ENCODE measurements around the gene APC2. TPM values are rescaled to one million over a fixed set of nuclear protein-coding genes. Genes with fewer than 3 reads are reported as not detected.
A peak's percentile ranks its signal among the peaks of the same experiment; 100 is the strongest.

APC2 gene
- total and polyA plus RNA-seq, 7 donors = under 0.01 to 2.0 (median 1.1) TPM; not detected in 2

DNA sequence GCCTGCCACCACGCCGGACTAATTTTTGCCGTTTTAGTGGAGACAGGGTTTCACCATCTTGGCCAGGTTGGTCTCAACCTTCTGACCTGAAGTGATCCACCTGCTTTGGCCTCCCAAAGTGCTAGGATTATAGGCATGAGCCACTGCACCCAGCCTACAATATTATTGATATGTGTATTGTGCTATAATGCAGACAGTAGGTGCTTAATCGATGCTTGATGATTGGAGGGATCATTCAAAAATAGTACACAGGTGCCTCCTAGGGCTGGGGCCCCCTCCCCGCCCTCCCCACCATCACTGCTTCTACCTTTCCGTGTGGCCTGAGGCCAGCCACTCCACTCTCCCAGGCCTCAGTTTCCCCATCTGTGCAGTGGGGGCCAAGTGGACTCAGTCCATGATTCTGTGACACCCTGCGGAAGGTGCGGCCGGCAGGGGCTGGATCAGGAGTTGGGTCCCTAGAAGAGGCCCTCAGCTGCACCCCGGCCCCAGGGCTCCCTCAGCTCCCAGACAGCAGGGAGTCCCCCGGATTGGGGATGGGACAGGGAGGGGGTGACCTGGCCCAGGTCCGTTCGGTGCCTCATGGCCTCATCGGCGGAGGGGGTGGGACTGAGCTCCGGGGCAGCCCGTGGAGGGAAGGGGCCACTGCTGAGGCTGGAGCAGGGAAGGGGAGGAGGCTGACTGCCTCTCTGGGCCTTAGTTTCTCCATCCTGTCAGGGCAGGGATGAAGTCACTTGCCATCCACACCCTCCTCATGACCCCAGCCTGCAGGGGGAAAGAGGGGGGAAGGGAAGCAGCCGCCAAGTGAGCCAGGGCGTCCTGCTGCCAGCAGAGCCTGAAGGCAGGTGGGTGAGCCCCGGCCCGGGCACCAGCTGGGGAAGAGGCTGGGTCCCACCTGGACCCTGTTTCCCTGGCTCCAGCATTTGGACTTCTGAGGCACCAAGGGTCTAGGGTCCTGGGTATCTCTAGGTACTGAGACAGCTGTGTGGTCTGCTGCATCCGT is 61.7 kb downstream of the APC2 start:
- H3K4me3 ChIP-seq = no peak overlapping the region
- TF ChIP-seq POLR2A (IDR thresholded peaks at IDR 0.05) (no peak), POLR2AphosphoS5 (IDR thresholded peaks at IDR 0.05) (no peak), EP300 (IDR thresholded peaks at IDR 0.05) (no peak)
- H3K4me1 ChIP-seq = peaks cover 0 to 33% (median 28%) of the 10 kb centered on the region in 4 donors
- intact Hi-C loops (cut with DNase I) = no loop called here
- peaks cover 0 to 36% (median 30%) of the 10 kb centered on the region in 3 donors for H3K27me3 ChIP-seq
- no peak for DNase-seq
- peak overlapping the region in 3 of 4 donors; percentile 28 to 78 (median 76) for H3K27ac ChIP-seq
- H3K9me3 ChIP-seq = peaks cover 0 to 4% (median 0%) of the 10 kb centered on the region in 4 donors
- H3K36me3 ChIP-seq = no peaks in the 10 kb centered on the region
- WGBS, 2 donors = 26 to 55% methylated on average over 22 of the region's 22 CpGs

DNA sequence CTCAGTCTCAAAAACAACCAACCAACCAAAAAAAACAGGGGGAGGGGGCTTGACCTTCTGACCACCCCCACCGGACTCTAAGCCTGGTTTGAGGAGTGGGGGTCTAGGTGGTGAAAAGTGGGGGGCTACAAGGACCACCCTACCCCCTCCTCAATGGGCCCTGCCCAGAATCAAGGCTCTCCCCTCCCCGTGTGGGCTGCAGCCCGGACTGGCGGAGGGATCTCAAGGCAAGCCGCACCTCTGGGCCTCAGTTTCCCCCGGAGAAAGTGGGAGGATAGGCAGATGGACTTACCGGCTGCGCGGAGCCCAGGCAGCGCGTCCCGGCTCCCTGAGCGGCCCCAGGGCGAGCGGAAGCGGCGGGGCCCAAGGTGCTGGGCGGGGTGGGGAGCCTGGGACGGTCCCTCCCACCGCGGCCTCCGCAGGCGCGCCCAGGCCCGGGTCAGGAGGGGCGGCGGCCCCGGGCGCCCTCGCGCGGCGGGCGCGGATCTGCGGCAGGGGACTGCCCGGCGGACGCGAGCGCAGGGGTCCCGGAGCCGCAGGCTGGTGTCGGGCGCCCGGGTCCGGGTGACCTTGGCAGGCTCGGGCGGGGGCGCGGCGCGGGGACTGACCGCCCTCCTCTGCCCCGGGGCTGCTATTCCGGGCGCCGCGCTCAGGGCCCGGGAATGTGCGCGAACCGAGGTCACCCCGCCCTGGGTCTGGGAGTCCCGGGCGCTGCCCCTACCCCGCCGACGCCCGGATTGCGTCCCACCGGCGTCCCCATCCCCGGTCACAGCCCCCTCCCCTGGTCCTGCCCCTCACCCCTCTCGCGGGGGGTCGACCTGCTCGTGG is 63.0 kb downstream of the APC2 start, which contains the start of gene ADAMTSL5:
Gene ADAMTSL5, minus strand, starts transcription at position 349 of the 828 bp plus-strand sequence. CDS start 2,076 bp downstream, outside the sequence.
- no peak for DNase-seq
- Histone ChIP-seq H3K36me3 (no peaks in the 10 kb centered on the region), H3K4me3 (peak within 1 kb of the TSS; percentile 26 to 60 (median 52)), H3K9me3 (peaks cover 0 to 4% (median 0%) of the 10 kb centered on the region in 4 donors), H3K27ac (peak within 1 kb of the TSS; percentile 64 to 78 (median 75)), H3K27me3 (peaks cover 0 to 36% (median 30%) of the 10 kb centered on the region in 3 donors), H3K4me1 (peaks cover 0 to 26% (median 21%) of the 10 kb centered on the region in 4 donors)
- intact Hi-C loops (cut with DNase I) = no loop called here
- 1 to 3% methylated on average over 78 of the region's 78 CpGs for WGBS, 2 donors
- TF ChIP-seq, protein P1, sequence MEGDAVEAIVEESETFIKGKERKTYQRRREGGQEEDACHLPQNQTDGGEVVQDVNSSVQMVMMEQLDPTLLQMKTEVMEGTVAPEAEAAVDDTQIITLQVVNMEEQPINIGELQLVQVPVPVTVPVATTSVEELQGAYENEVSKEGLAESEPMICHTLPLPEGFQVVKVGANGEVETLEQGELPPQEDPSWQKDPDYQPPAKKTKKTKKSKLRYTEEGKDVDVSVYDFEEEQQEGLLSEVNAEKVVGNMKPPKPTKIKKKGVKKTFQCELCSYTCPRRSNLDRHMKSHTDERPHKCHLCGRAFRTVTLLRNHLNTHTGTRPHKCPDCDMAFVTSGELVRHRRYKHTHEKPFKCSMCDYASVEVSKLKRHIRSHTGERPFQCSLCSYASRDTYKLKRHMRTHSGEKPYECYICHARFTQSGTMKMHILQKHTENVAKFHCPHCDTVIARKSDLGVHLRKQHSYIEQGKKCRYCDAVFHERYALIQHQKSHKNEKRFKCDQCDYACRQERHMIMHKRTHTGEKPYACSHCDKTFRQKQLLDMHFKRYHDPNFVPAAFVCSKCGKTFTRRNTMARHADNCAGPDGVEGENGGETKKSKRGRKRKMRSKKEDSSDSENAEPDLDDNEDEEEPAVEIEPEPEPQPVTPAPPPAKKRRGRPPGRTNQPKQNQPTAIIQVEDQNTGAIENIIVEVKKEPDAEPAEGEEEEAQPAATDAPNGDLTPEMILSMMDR (IDR thresholded peaks at IDR 0.05) = no peak
- peak in 1 of 4 donors; percentile 12 for TF ChIP-seq POLR2AphosphoS5 (IDR thresholded peaks at IDR 0.05)

DNA sequence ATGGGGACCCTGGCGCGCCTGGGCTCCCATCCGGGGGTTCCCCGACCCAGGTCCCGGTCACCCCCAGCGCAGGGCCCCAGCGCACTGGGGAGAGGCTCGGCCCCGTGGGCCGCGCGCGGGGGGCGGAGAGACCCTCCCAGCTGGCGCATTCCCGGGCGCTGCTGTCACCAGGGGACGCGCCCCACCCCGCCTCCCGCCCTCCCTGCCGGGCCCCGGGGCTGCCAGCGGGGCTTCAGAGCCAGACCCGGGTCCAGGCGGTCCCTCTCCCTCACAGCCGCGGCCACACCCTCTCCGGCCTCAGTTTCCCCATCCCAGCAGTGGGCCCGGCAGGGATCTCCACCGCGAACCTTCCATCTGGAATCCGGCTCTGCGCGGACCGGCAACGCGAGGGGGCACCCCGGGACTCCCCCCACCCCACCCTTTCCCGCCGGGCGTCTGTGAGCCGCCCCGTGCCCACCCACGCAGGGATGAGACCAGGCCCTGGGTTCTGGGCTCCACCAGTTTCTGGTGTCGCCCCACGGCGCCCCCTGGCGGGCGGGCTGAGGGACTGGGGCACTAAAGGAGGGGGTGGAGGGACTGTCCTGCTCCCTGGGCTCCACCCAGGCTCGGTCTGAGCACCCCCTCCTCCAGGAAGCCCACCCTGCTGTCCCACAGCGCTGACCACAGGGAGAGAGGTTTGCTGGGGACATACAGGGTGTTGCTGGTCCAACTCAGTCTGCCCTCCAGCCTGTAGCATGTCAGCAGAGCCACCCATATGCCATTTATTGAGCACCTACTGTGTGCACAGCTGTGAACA is 63.8 kb downstream of the APC2 start:
- Histone ChIP-seq H3K27ac (peak overlapping the region; percentile 64 to 78 (median 75)), H3K36me3 (no peaks in the 10 kb centered on the region), H3K4me1 (peaks cover 0 to 22% (median 15%) of the 10 kb centered on the region in 4 donors), H3K9me3 (no peaks in the 10 kb centered on the region), H3K27me3 (peaks cover 0 to 36% (median 30%) of the 10 kb centered on the region in 3 donors), H3K4me3 (peak overlapping the region; percentile 25 to 60 (median 52))
- intact Hi-C loops (cut with DNase I) = no loop called here
- 2 to 8% methylated on average over 52 of the region's 52 CpGs for whole genome bisulfite sequencing, 2 donors
- TF ChIP-seq, protein P1 (IDR thresholded peaks at IDR 0.05) = peak; percentile 24 to 63 (median 52)
- TF ChIP-seq POLR2AphosphoS5 (IDR thresholded peaks at IDR 0.05) (no peak), EP300 (IDR thresholded peaks at IDR 0.05) (no peak)
- DNase-seq = no peak

- Histone ChIP-seq H3K27ac (no peak overlapping the region), H3K36me3 (no peaks in the 10 kb centered on the region), H3K4me3 (no peak overlapping the region), H3K27me3 (peaks cover 0 to 36% (median 30%) of the 10 kb centered on the region in 3 donors), H3K4me1 (peaks cover 0 to 22% (median 15%) of the 10 kb centered on the region in 4 donors), H3K9me3 (no peaks in the 10 kb centered on the region)
- no peak for DNase-seq
- TF ChIP-seq POLR2A (IDR thresholded peaks at IDR 0.05) (no peak), POLR2AphosphoS5 (IDR thresholded peaks at IDR 0.05) (no peak), EP300 (IDR thresholded peaks at IDR 0.05) (no peak)
- TF ChIP-seq, protein P1 (IDR thresholded peaks at IDR 0.05) = no peak
- intact Hi-C loops (cut with DNase I) = no loop called here
- WGBS, 2 donors = 67 to 74% methylated on average over 10 of the region's 10 CpGs
Observed at GRCh38 chr19:1514295-1514661, 64.4 kb downstream of the APC2 start.

All from sigmoid colon (tissue), 7 donors.